Nephron (organoid): ENCODE measurements around the gene SLCO4A1.

Experiments
- H3K27ac Mint-ChIP-seq, 3 experiments: 2 replicates each; pipeline ENCODE4 v1.8.0; 2020; ENCODE audit warnings: mixed read lengths in 3 of 3, mild to moderate bottlenecking in 2 of 3, moderate library complexity in 1 of 3
- H3K27me3 Mint-ChIP-seq: 2 replicates; pipeline ENCODE4 v1.8.0; 2021; ENCODE audit warnings: low read depth, mild to moderate bottlenecking, moderate library complexity, mixed read lengths
- H3K36me3 Mint-ChIP-seq: 2 replicates; pipeline ENCODE4 v1.8.0; 2020; ENCODE audit warnings: low read depth, mixed read lengths
- H3K4me1 Mint-ChIP-seq: 2 replicates; pipeline ENCODE4 v1.8.0; 2020; ENCODE audit warnings: mixed read lengths
- H3K4me3 Mint-ChIP-seq, 3 experiments: 2 replicates each; pipeline ENCODE4 v1.8.0; 2020; ENCODE audit warnings: mild to moderate bottlenecking in 3 of 3, mixed read lengths in 3 of 3, moderate library complexity in 2 of 3
- H3K9me3 Mint-ChIP-seq: 2 replicates; pipeline ENCODE4 v1.8.0; 2020; ENCODE audit warnings: mixed read lengths
- TF ChIP-seq, protein P1 (sequence below), 3 experiments: fragments of 200-600 bp; sonication (generic); IDR thresholded peaks; one replicate each; pipeline ENCODE4 v1.5.0; 2021; ENCODE audit warnings: antibody characterized with exemption in 3 of 3; ENCODE audit not compliant: unreplicated experiment in 3 of 3

SLCO4A1 gene

GRCh38 chr20:62670998-62671397 is 28.7 kb downstream of the SLCO4A1 start:
- Mint-ChIP-seq H3K4me3 (no peak overlapping the region), H3K36me3 (no peaks in the 10 kb centered on the region), H3K4me1 (peaks cover 25% of the 10 kb centered on the region), H3K9me3 (no peaks in the 10 kb centered on the region), H3K27me3 (peaks cover 40% of the 10 kb centered on the region), H3K27ac (no peak overlapping the region)
- TF ChIP-seq, protein P1, sequence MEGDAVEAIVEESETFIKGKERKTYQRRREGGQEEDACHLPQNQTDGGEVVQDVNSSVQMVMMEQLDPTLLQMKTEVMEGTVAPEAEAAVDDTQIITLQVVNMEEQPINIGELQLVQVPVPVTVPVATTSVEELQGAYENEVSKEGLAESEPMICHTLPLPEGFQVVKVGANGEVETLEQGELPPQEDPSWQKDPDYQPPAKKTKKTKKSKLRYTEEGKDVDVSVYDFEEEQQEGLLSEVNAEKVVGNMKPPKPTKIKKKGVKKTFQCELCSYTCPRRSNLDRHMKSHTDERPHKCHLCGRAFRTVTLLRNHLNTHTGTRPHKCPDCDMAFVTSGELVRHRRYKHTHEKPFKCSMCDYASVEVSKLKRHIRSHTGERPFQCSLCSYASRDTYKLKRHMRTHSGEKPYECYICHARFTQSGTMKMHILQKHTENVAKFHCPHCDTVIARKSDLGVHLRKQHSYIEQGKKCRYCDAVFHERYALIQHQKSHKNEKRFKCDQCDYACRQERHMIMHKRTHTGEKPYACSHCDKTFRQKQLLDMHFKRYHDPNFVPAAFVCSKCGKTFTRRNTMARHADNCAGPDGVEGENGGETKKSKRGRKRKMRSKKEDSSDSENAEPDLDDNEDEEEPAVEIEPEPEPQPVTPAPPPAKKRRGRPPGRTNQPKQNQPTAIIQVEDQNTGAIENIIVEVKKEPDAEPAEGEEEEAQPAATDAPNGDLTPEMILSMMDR (IDR thresholded peaks at IDR 0.05; ENCODE audit: unreplicated experiment in 3 of 3), result no peak

DNA sequence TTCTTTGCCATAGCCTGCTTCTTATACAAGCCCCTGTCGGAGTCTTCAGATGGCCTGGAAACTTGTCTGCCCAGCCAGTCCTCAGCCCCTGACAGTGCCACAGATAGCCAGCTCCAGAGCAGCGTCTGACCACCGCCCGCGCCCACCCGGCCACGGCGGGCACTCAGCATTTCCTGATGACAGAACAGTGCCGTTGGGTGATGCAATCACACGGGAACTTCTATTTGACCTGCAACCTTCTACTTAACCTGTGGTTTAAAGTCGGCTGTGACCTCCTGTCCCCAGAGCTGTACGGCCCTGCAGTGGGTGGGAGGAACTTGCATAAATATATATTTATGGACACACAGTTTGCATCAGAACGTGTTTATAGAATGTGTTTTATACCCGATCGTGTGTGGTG is 29.5 kb downstream of the SLCO4A1 start:
- Mint-ChIP-seq H3K27me3 (peaks cover 40% of the 10 kb centered on the region), H3K9me3 (no peaks in the 10 kb centered on the region), H3K4me3 (no peak overlapping the region), H3K27ac (no peak overlapping the region), H3K36me3 (no peaks in the 10 kb centered on the region), H3K4me1 (peaks cover 24% of the 10 kb centered on the region)
- TF ChIP-seq, protein P1 (IDR thresholded peaks at IDR 0.05; ENCODE audit: unreplicated experiment in 3 of 3), result no peak

- H3K27ac Mint-ChIP-seq, result no peak overlapping the region
- peaks cover 8% of the 10 kb centered on the region for H3K4me1 Mint-ChIP-seq
- H3K4me3 Mint-ChIP-seq, result no peak overlapping the region
- peaks cover 4% of the 10 kb centered on the region for H3K36me3 Mint-ChIP-seq
- H3K27me3 Mint-ChIP-seq, result peaks cover 33% of the 10 kb centered on the region
- H3K9me3 Mint-ChIP-seq, result no peaks in the 10 kb centered on the region
- TF ChIP-seq, protein P1 (IDR thresholded peaks at IDR 0.05; ENCODE audit: unreplicated experiment in 3 of 3), result no peak
These were observed 32.1 kb downstream of the SLCO4A1 start for GRCh38 chr20:62674370-62674769.

DNA sequence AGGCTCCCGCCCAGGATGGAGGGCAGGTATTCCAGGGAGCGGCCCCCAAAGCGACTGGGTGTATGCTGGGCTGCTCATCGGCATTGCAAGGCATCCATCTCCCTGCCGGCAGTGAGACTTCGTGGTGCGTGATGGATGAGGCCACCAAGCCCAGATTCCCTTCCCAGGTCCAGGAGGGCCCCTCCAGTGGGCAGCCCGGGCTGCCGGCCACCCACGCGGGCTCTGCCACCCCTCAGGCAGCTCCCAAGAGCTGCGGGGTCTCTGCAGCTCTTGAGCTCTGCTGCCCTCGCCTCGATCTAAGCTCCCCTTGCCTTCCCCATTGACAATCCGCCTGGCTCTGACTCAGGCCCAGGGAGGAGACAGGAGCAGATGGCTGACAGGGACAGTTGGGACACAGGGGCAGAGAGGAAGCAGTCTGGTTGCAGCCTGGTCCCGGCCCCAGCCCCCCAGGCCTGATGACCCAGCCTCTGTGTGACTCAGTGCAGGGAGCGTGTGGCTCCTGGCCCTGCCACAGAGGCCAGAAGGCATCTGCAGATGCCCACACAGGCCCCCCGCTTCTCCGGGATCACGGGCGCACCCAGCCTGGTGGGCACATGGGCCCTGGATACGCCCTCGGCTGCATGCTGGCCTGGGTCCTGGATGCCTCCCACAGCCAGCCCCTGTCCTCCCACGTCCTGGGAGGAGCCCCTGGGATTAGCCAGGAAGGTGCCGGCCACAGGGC is 33.0 kb downstream of the SLCO4A1 start:
- TF ChIP-seq, protein P1 (IDR thresholded peaks at IDR 0.05; ENCODE audit: unreplicated experiment in 3 of 3), result no peak
- Mint-ChIP-seq H3K4me3 (no peak overlapping the region), H3K27me3 (peaks cover 35% of the 10 kb centered on the region), H3K36me3 (peaks cover 4% of the 10 kb centered on the region), H3K4me1 (no peaks in the 10 kb centered on the region), H3K27ac (no peak overlapping the region), H3K9me3 (peaks cover 9% of the 10 kb centered on the region)

GRCh38 chr20:62675877-62676260 is 33.6 kb downstream of the SLCO4A1 start:
- H3K27ac Mint-ChIP-seq, result no peak overlapping the region
- H3K4me3 Mint-ChIP-seq, result no peak overlapping the region
- TF ChIP-seq, protein P1 (IDR thresholded peaks at IDR 0.05; ENCODE audit: unreplicated experiment in 3 of 3), result no peak
- H3K9me3 Mint-ChIP-seq, result peaks cover 14% of the 10 kb centered on the region
- H3K36me3 Mint-ChIP-seq, result peaks cover 7% of the 10 kb centered on the region
- no peaks in the 10 kb centered on the region for H3K4me1 Mint-ChIP-seq
- peaks cover 39% of the 10 kb centered on the region for H3K27me3 Mint-ChIP-seq

DNA sequence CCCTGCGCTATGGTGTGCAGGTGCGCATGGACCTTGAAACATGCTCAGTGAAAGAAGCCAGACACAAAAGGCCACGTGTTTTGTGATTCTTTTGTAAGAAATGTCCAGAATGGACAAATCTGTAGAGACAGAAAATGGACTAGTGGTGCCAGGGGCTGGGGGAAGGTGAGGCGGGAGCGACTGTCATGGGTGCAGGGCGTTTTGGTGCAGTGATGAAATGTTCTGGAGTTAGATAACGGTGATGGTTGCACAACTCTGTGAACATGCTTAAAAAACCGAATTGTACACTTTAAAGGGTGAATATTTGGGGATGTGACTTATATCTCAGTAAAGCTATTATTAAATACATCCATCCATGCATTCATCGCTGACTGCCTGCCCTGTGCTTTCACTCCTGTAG is 34.7 kb downstream of the SLCO4A1 start:
- no peaks in the 10 kb centered on the region for H3K4me1 Mint-ChIP-seq
- TF ChIP-seq, protein P1 (IDR thresholded peaks at IDR 0.05; ENCODE audit: unreplicated experiment in 3 of 3), result no peak
- H3K36me3 Mint-ChIP-seq, result peaks cover 7% of the 10 kb centered on the region
- peaks cover 21% of the 10 kb centered on the region for H3K9me3 Mint-ChIP-seq
- peaks cover 49% of the 10 kb centered on the region for H3K27me3 Mint-ChIP-seq
- no peak overlapping the region for H3K4me3 Mint-ChIP-seq
- H3K27ac Mint-ChIP-seq, result no peak overlapping the region
